PC-9 (cell line): ENCODE measurements around the gene TTR. TPM values are rescaled to one million over a fixed set of nuclear protein-coding genes. Genes with fewer than 3 reads are reported as not detected.

Experiments
- BruUV-seq: library from RNA; stranded (reverse); fragments of 400-500 nt; replicated peaks from 2 replicates; lab custom pipeline; 2021; lab: Mats Ljungman, UMichigan
- CTCF ChIA-PET: fragments of 300-600 bp; sonication (Branson Sonifier 250); formaldehyde crosslinking; loops from one replicate; lab custom pipeline; 2022; ENCODE audit warnings: antibody characterized with exemption; lab: Charles Lee
- POLR2A ChIA-PET: fragments of 300-600 bp; sonication (Branson Sonifier 250); formaldehyde crosslinking; loops from one replicate; lab custom pipeline; 2022; ENCODE audit warnings: antibody characterized with exemption; ENCODE audit not compliant: unreplicated experiment; lab: Charles Lee
- DNase-seq, 2 experiments: peaks; one replicate each; pipeline versions ENCODE4 v3.0.0 to v3.0.0-alpha.2; 2015 to 2022; ENCODE audit warnings: mixed read lengths in 1 of 2
- H2AFZ ChIP-seq: fragments of 200-600 bp; sonication (generic); 2 replicates; pipeline ENCODE4 v1.8.1; 2017; ENCODE audit warnings: antibody characterized with exemption
- H3F3A ChIP-seq: fragments of 200-600 bp; sonication (generic); 2 replicates; pipeline ENCODE4 v1.8.1; 2017; ENCODE audit warnings: antibody characterized with exemption, mild to moderate bottlenecking, low read depth; ENCODE audit not compliant: insufficient read depth
- H3K27ac ChIP-seq: fragments of 200-600 bp; sonication (generic); 2 replicates; pipeline ENCODE4 v1.6.1; 2016; ENCODE audit warnings: mixed run types
- H3K27me3 ChIP-seq: fragments of 200-600 bp; sonication (generic); 2 replicates; pipeline ENCODE4 v1.6.1; 2016; ENCODE audit warnings: low read depth, mixed run types; ENCODE audit not compliant: insufficient read depth
- H3K36me3 ChIP-seq: fragments of 200-600 bp; sonication (generic); 2 replicates; pipeline ENCODE4 v1.6.1; 2016; ENCODE audit warnings: low read depth, mixed run types
- H3K4me1 ChIP-seq: fragments of 200-600 bp; sonication (generic); replicated peaks from 2 replicates; pipeline ENCODE4 v1.6.1; 2016; ENCODE audit warnings: mixed run types; ENCODE audit not compliant: insufficient read depth
- H3K4me2 ChIP-seq: fragments of 200-600 bp; sonication (generic); 2 replicates; pipeline ENCODE4 v1.6.1; 2017; ENCODE audit warnings: mixed run types
- H3K4me3 ChIP-seq: fragments of 200-600 bp; sonication (generic); 2 replicates; pipeline ENCODE4 v1.6.1; 2016; ENCODE audit warnings: mixed run types
- H3K79me2 ChIP-seq: fragments of 200-600 bp; sonication (generic); 2 replicates; pipeline ENCODE4 v1.6.1; 2017; ENCODE audit warnings: low read depth, mixed run types
- H3K9me2 ChIP-seq: fragments of 200-600 bp; sonication (generic); 2 replicates; pipeline ENCODE4 v1.8.1; 2017; ENCODE audit warnings: mild to moderate bottlenecking; ENCODE audit not compliant: insufficient read depth
- H3K9me3 ChIP-seq: fragments of 200-600 bp; sonication (generic); 2 replicates; pipeline ENCODE4 v1.8.1; 2016; ENCODE audit warnings: low read depth; ENCODE audit not compliant: insufficient read depth
- H4K20me1 ChIP-seq: fragments of 200-600 bp; sonication (generic); 2 replicates; pipeline ENCODE4 v1.8.1; 2017; ENCODE audit not compliant: insufficient read depth
- EZH2 ChIP-seq: fragments of 200-600 bp; sonication (generic); IDR thresholded peaks from 2 replicates; pipeline ENCODE4 v1.8.0; 2017; ENCODE audit warnings: antibody characterized with exemption, low read depth
- intact Hi-C: fragments of 100-400 bp; cut with micrococcal nuclease; formaldehyde crosslinking; loops from one replicate; pipeline ENCODE4 v1.10.0; 2022; ENCODE audit not compliant: unreplicated experiment
- total RNA-seq: library from RNA; stranded (reverse); gene quantifications from 2 replicates; pipeline ENCODE4 v1.2.3, GENCODE V29; 2021
- TF ChIP-seq, protein P1 (sequence below): fragments of 200-600 bp; sonication (generic); conservative IDR thresholded peaks from 2 replicates; pipeline ENCODE4 v1.6.1; 2017; ENCODE audit warnings: mixed run types, antibody characterized with exemption, mild to moderate bottlenecking, moderate library complexity

Gene TTR
- total RNA-seq, 1 experiment from 2014 or later, result not detected

- no peaks in the 10 kb centered on the region for H3K4me1 ChIP-seq
- POLR2A ChIA-PET, result interaction anchor here (0.7 kb wide), 1 partner anchor 9 kb away, joined by 11 read pairs; no protein-coding TSS in a partner anchor
- no peaks in the 10 kb centered on the region for H3K79me2 ChIP-seq
- no peak for TF ChIP-seq EZH2
- TF ChIP-seq, protein P1, sequence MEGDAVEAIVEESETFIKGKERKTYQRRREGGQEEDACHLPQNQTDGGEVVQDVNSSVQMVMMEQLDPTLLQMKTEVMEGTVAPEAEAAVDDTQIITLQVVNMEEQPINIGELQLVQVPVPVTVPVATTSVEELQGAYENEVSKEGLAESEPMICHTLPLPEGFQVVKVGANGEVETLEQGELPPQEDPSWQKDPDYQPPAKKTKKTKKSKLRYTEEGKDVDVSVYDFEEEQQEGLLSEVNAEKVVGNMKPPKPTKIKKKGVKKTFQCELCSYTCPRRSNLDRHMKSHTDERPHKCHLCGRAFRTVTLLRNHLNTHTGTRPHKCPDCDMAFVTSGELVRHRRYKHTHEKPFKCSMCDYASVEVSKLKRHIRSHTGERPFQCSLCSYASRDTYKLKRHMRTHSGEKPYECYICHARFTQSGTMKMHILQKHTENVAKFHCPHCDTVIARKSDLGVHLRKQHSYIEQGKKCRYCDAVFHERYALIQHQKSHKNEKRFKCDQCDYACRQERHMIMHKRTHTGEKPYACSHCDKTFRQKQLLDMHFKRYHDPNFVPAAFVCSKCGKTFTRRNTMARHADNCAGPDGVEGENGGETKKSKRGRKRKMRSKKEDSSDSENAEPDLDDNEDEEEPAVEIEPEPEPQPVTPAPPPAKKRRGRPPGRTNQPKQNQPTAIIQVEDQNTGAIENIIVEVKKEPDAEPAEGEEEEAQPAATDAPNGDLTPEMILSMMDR, result no peak
- H3K36me3 ChIP-seq, result no peaks in the 10 kb centered on the region
- no peak overlapping the region for H3K4me2 ChIP-seq
- no peaks in the 10 kb centered on the region for H3K9me3 ChIP-seq
- no TSS peak for BruUV-seq
- CTCF ChIA-PET, result no interaction called here
- H3K4me3 ChIP-seq, result no peak overlapping the region
- H3K27me3 ChIP-seq, result no peaks in the 10 kb centered on the region
- DNase-seq, result no peak
- intact Hi-C loops, result no loop called here
- no peak overlapping the region for H2AFZ ChIP-seq
- H3K9me2 ChIP-seq, result no peaks in the 10 kb centered on the region
- H3F3A ChIP-seq, result no peaks in the 10 kb centered on the region
- no peaks in the 10 kb centered on the region for H4K20me1 ChIP-seq
- H3K27ac ChIP-seq, result no peak overlapping the region
Observed at GRCh38 chr18:31549416-31549815, 42.3 kb upstream of the TTR start.

DNA sequence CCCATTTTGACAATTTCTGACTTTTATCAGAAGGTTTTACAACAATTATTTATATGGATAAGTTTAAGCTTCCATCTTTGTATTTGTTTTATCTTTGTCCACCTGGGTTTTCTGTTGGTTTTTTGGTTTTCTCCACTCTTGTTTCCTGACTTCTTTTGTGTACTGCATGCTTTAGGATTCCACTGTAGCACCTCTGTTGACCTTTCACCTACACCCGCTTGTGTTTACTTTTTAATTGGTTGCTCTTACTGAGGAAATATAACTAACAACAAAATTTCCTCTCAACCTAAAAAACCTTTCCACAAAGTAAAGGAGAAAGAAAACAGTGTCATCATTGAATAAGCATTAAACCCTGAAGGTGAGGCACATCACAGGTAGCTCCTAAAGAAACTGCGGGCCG is 39.8 kb upstream of the TTR start:
- Histone ChIP-seq H3K27ac (no peak overlapping the region), H4K20me1 (no peaks in the 10 kb centered on the region), H3K9me2 (no peaks in the 10 kb centered on the region), H3K4me1 (no peaks in the 10 kb centered on the region), H3K36me3 (no peaks in the 10 kb centered on the region), H3F3A (no peaks in the 10 kb centered on the region), H2AFZ (no peak overlapping the region), H3K4me2 (no peak overlapping the region), H3K27me3 (no peaks in the 10 kb centered on the region), H3K79me2 (no peaks in the 10 kb centered on the region), H3K4me3 (no peak overlapping the region), H3K9me3 (no peaks in the 10 kb centered on the region)
- intact Hi-C loops, result no loop called here
- TF ChIP-seq EZH2, result no peak
- TF ChIP-seq, protein P1, result no peak
- POLR2A ChIA-PET, result no interaction called here
- BruUV-seq, result no TSS peak
- DNase-seq, result no peak
- CTCF ChIA-PET, result no interaction called here

GRCh38 chr18:31553800-31554199 is 37.9 kb upstream of the TTR start:
- CTCF ChIA-PET, result no interaction called here
- Histone ChIP-seq H3K9me3 (no peaks in the 10 kb centered on the region), H2AFZ (no peak overlapping the region), H3K36me3 (no peaks in the 10 kb centered on the region), H3K79me2 (no peaks in the 10 kb centered on the region), H3K4me3 (no peak overlapping the region), H4K20me1 (no peaks in the 10 kb centered on the region), H3F3A (no peaks in the 10 kb centered on the region), H3K4me1 (no peaks in the 10 kb centered on the region), H3K27me3 (no peaks in the 10 kb centered on the region), H3K9me2 (no peaks in the 10 kb centered on the region), H3K4me2 (no peak overlapping the region), H3K27ac (no peak overlapping the region)
- no peak for DNase-seq
- no TSS peak for BruUV-seq
- TF ChIP-seq, protein P1, result no peak
- no peak for TF ChIP-seq EZH2
- intact Hi-C loops, result no loop called here
- POLR2A ChIA-PET, result no interaction called here
